HUES64 (cell line): Measurements from ENCODE around the gene SFMBT1.

Experiments
- H3K27ac ChIP-seq: 2 replicates; pipeline ENCODE4 v1.7.0; 2013; ENCODE audit warnings: low read depth, low read length, inconsistent platforms
- H3K27me3 ChIP-seq: 2 replicates; pipeline ENCODE4 v1.6.1; 2013; ENCODE audit warnings: mild to moderate bottlenecking, low read length; ENCODE audit not compliant: insufficient read depth
- H3K36me3 ChIP-seq: 2 replicates; pipeline ENCODE4 v1.6.1; 2013; ENCODE audit warnings: mild to moderate bottlenecking, low read length; ENCODE audit not compliant: insufficient read depth
- H3K4me1 ChIP-seq: 2 replicates; pipeline ENCODE4 v1.6.1; 2013; ENCODE audit warnings: mild to moderate bottlenecking, low read length, moderate library complexity; ENCODE audit not compliant: insufficient read depth
- H3K4me3 ChIP-seq: 2 replicates; pipeline ENCODE4 v1.5.1; 2013; ENCODE audit warnings: mild to moderate bottlenecking, low read length, moderate library complexity
- H3K9ac ChIP-seq: 2 replicates; pipeline ENCODE4 v1.6.1; 2013; ENCODE audit warnings: mild to moderate bottlenecking, low read depth, low read length
- H3K9me3 ChIP-seq: 2 replicates; pipeline ENCODE4 v1.6.1; 2013; ENCODE audit warnings: low read depth, low read length; ENCODE audit not compliant: insufficient read depth
- WGBS: fragments of 150-250, 120-280 bp; methylation state at CpG from one replicate; pipeline ENCODE4 v1.1.7; 2013; ENCODE audit warnings: missing lambda C conversion rate; 5-methylcytosine and 5-hydroxymethylcytosine counted together

SFMBT1 gene

DNA sequence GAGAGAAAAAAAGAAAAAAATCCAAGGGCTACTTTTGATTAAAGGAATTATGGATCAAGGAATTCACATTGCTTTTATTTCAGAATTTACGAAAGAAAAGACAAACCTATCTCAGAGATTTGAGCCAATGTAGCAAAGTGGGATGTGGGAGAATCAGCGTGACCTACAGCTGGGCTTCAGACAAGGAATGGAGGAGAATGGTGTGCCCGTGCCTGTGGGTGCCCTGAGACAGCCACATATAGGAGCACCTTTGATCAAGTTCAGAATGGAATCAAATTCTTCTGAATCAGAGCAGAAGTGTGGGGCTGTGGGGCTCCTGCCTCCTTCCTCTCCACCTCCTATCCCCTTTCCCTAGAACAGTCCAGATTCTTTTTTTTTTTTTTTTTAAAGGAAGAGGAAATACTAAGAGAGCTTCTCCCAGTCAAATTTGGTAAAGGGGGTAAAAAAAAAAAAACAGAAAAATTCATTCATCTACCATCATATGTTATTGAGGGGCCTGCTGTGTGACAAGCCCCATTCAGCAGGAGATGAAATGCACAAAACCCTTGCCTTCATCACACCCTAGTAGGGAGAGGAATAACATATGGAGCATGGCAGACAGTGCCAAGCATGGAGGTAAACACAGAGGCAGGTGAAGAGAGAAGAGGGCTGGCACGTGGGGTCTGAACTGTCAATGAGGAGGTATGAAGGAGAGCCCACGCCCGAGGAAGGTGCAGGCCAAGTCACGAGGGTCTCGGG is 186.0 kb downstream of the SFMBT1 start:
- Histone ChIP-seq H3K27ac (no peak overlapping the region), H3K4me1 (no peaks in the 10 kb centered on the region), H3K27me3 (no peaks in the 10 kb centered on the region), H3K4me3 (no peak overlapping the region), H3K36me3 (no peaks in the 10 kb centered on the region), H3K9ac (no peak overlapping the region), H3K9me3 (no peaks in the 10 kb centered on the region)
- WGBS, result 93% methylated on average over 8 of the region's 8 CpGs

DNA sequence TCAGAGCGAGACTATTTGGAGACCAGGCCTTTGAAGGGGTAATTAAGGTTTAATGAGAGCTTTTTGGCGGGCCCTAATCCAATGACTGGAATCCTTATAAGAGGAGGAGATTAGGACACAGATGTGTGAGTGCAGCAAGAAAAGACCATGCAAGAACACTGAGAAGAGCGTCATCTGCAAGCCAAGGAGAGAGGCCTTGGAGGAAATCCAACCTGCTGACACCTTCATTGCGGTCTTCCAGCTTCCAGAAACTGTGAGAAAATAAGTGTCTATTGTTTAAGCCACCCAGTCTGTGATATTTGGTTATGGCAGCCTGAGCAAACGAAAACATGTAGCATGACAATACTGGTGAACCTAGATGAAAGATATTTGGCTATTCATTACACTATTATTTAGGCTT is 188.0 kb downstream of the SFMBT1 start:
- H3K4me3 ChIP-seq, result no peak overlapping the region
- H3K27me3 ChIP-seq, result no peaks in the 10 kb centered on the region
- no peak overlapping the region for H3K9ac ChIP-seq
- H3K36me3 ChIP-seq, result no peaks in the 10 kb centered on the region
- WGBS, result 93% methylated on average over 5 of the region's 5 CpGs
- H3K4me1 ChIP-seq, result no peaks in the 10 kb centered on the region
- no peak overlapping the region for H3K27ac ChIP-seq
- no peaks in the 10 kb centered on the region for H3K9me3 ChIP-seq

DNA sequence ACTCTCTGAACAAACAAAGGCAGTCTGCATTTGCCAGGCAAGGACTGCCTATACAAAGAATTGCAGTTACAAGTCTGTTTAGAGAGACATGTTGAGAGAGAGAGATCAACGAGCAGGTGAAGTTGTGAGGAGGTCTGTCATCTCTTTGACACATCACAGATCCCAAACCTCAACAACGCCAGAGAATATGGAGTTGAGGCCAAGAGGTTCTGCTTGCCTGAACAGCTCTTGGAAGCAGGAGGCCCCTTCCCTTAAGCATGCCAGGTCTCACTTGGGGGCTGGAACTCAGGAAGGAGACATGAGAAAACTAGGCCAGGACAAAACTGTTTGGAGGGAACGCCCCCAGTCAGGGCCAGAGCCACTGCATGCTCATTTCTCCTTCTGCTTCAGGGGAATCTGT is 188.7 kb downstream of the SFMBT1 start:
- no peaks in the 10 kb centered on the region for H3K27me3 ChIP-seq
- no peaks in the 10 kb centered on the region for H3K9me3 ChIP-seq
- 0 out of 2 replicates have a peak, but pooled peaks cover under 1% of the 10 kb centered on the region for H3K36me3 ChIP-seq
- H3K27ac ChIP-seq, result no peak overlapping the region
- WGBS, result 95% methylated on average over 2 of the region's 3 CpGs
- H3K9ac ChIP-seq, result no peak overlapping the region
- H3K4me1 ChIP-seq, result no peaks in the 10 kb centered on the region
- no peak overlapping the region for H3K4me3 ChIP-seq

DNA sequence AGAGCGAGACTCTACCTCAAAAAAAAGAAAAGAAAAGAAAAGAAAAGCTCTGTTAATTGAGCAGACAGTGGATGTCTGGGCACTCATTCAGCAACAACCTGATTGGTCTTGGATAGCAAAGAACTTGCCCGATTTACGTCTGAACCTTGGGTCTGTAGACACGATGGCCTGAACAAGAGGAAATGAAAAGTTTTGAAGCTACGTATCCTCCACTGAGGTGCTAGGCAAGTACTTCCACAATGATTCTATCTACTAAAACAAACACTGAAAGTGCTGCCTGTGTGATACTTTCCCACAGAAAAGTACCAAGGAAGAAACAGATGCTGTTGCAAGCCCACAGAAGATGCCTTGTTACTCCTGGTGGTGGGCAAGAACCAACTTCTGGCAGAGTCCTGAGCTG is 189.2 kb downstream of the SFMBT1 start:
- Histone ChIP-seq H3K27ac (no peak overlapping the region), H3K4me1 (no peaks in the 10 kb centered on the region), H3K4me3 (no peak overlapping the region), H3K36me3 (0 out of 2 replicates have a peak, but pooled peaks cover 5% of the 10 kb centered on the region), H3K27me3 (no peaks in the 10 kb centered on the region), H3K9me3 (no peaks in the 10 kb centered on the region), H3K9ac (no peak overlapping the region)
- 95% methylated on average over 5 of the region's 5 CpGs for WGBS

DNA sequence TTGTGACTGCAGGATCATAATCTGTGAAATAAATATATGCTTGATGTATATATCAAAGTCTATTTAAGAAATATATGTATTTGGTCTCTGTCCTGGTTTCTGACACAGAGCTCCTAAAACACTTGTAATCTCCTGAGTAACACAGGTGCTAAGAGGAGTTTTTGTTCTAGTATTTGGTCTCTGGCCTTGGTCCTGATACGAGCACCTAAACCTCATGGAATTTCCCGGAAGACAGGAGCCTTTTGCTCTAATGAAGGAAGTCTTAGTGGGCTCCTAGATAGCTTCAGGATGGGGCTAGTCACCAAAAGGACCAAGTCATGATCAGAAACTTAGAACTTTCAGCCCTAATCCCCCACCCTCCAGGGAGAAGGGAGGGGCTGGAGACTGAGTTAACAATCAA is 191.9 kb downstream of the SFMBT1 start:
- peaks cover 16% of the 10 kb centered on the region for H3K36me3 ChIP-seq
- no peaks in the 10 kb centered on the region for H3K4me1 ChIP-seq
- H3K27me3 ChIP-seq, result no peaks in the 10 kb centered on the region
- no peak overlapping the region for H3K4me3 ChIP-seq
- H3K9me3 ChIP-seq, result no peaks in the 10 kb centered on the region
- H3K9ac ChIP-seq, result no peak overlapping the region
- no peak overlapping the region for H3K27ac ChIP-seq
- WGBS, result 76% methylated on average over 2 of the region's 2 CpGs
